SU-DHL-6 (cell line): ENCODE results near the gene PLCB1.

Source experiments
- CTCF ChIP-seq: fragments of 200-600 bp; sonication (generic); IDR thresholded peaks from one replicate; pipeline ENCODE4 v1.5.1; 2017; ENCODE audit warnings: antibody characterized with exemption, mild to moderate bottlenecking, low read length, moderate library complexity; ENCODE audit not compliant: insufficient read depth, poor library complexity, severe bottlenecking
- EZH2phosphoT487 ChIP-seq: fragments of 200-600 bp; sonication (generic), shearing (Covaris generic); conservative IDR thresholded peaks from 2 replicates; pipeline ENCODE4 v1.6.1; 2018; ENCODE audit warnings: mild to moderate bottlenecking, antibody characterized with exemption, low read length, moderate library complexity, mixed read lengths

- no peak for TF ChIP-seq CTCF
- no peak for TF ChIP-seq EZH2phosphoT487
These were observed 64.0 kb downstream of the PLCB1 start for GRCh38 chr20:8196096-8196495.
